ENCODE data around the gene OR7G3.

The OR7G3 gene

GRCh38 chr19:9107375-9107774 lies 19.4 kb downstream of the OR7G3 start, which contains the start of gene OR7G2:
TSS of gene OR7G2 (minus strand) at chr19:9107475. CDS start at chr19:9103243, 4,232 bp downstream.
- no peak for DNase-seq (ENCODE audit: low read depth)

- DNase-seq (ENCODE audit: low read depth), result no peak
Observed at GRCh38 chr19:9086761-9087160, 40.0 kb downstream of the OR7G3 start, which contains the start of gene OR1M1. TSS of gene OR1M1 (plus strand) at chr19:9087061. CDS start at chr19:9093245, 6,184 bp downstream.

- DNase-seq (ENCODE audit: low read depth), result no peak
Observed at GRCh38 chr19:9078651-9079050, 48.1 kb downstream of the OR7G3 start.

GRCh38 chr19:9076901-9077300 lies 49.8 kb downstream of the OR7G3 start:
- no peak for DNase-seq (ENCODE audit: low read depth)
